Epithelial cell of esophagus (primary cell): ENCODE measurements around the gene ZNF407.

Experiments used
- DNase-seq: peaks from one replicate; pipeline ENCODE4 v3.0.0; 2010; ENCODE audit warnings: low read depth
- H3K4me3 ChIP-seq: 2 replicates; pipeline ENCODE4 v1.5.1; 2011; ENCODE audit warnings: mild to moderate bottlenecking, low read length, control low read depth
- CTCF ChIP-seq: IDR thresholded peaks from 2 replicates; pipeline ENCODE4 v1.5.1; 2011; ENCODE audit warnings: low read depth, mild to moderate bottlenecking, low read length, control low read depth, inconsistent platforms; ENCODE audit not compliant: insufficient read depth; ENCODE audit errors: missing control alignments

Gene ZNF407

GRCh38 chr18:74896390-74896991 lies 298.8 kb downstream of the ZNF407 start:
- no peak overlapping the region for H3K4me3 ChIP-seq
- peak; percentile 74 for DNase-seq
- TF ChIP-seq CTCF, result peak; percentile 97

- no peak for TF ChIP-seq CTCF
- H3K4me3 ChIP-seq, result no peak overlapping the region
- peak; percentile 76 for DNase-seq
Measured at GRCh38 chr18:74897971-74898657, 300.4 kb downstream of the ZNF407 start.

- DNase-seq, result peak; percentile 70
- H3K4me3 ChIP-seq, result no peak overlapping the region
- no peak for TF ChIP-seq CTCF
Measured at GRCh38 chr18:74898965-74899364, 301.3 kb downstream of the ZNF407 start.

- TF ChIP-seq CTCF, result no peak
- DNase-seq, result peak; percentile 35
- no peak overlapping the region for H3K4me3 ChIP-seq
Measured at GRCh38 chr18:74899554-74899953, 301.9 kb downstream of the ZNF407 start.

GRCh38 chr18:74901362-74902146 lies 303.9 kb downstream of the ZNF407 start:
- DNase-seq, result peak; percentile 24
- no peak overlapping the region for H3K4me3 ChIP-seq
- no peak for TF ChIP-seq CTCF

- DNase-seq, result no peak
- TF ChIP-seq CTCF, result no peak
- no peak overlapping the region for H3K4me3 ChIP-seq
Measured at GRCh38 chr18:74902147-74902455, 304.4 kb downstream of the ZNF407 start.
